ENCODE results near the gene ABHD11.
"Not testable (repeated sequence)": the region's sequence is repeated elsewhere in the genome, so short reads cannot be mapped to it uniquely, and the experiment has no call there.

- not testable (repeated sequence) for TF ChIP-seq SMC3 (IDR thresholded peaks at IDR 0.05; ENCODE audit: low read depth, low read length); POLR2A (IDR thresholded peaks at IDR 0.05; ENCODE audit: low read depth, low read length); CEBPB (IDR thresholded peaks at IDR 0.05; ENCODE audit: low read depth, low read length); CTCF (conservative IDR thresholded peaks at IDR 0.05; ENCODE audit: low read depth, low read length); RFX5 (IDR thresholded peaks at IDR 0.05; ENCODE audit: low read depth, low read length)
These were observed 16.4 kb downstream of the ABHD11 start for GRCh38 chr7:73722182-73722581.

Data from IMR-90 (cell line).